RPMI8226 (cell line): ENCODE results near the gene GDPD5.

Source experiments
- DNase-seq: peaks from one replicate; pipeline ENCODE4 v3.0.0-alpha.2; 2015

The GDPD5 gene

GRCh38 chr11:75510004-75510722, 15.6 kb downstream of the GDPD5 start:
- DNase-seq = no peak

- DNase-seq = no peak
These were observed 16.6 kb downstream of the GDPD5 start for GRCh38 chr11:75509020-75509720.

DNA sequence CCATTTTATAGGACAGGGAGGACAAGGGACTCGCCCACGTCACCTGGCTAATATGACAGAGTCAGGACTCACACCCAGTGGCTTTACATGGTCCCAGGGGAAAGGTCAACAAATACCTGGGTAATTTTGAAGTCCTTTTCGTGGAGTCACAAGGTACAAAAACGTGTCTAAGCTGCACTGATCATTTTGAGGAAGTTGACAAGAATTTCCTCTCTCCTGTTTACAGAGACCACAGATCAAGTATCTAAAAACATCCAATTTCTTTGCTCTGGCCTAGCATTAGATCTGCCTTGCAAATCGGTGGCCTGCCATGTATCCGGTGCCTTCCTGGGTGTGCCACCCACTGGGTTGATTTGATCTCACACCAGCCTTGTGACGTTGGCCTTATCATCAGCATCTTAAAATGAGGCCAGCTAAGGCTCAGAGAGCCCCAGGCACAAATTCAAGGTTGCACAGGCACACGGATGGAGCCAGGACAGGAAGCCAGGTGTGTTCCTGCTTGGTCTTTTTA, 17.6 kb downstream of the GDPD5 start:
- no peak for DNase-seq

DNA sequence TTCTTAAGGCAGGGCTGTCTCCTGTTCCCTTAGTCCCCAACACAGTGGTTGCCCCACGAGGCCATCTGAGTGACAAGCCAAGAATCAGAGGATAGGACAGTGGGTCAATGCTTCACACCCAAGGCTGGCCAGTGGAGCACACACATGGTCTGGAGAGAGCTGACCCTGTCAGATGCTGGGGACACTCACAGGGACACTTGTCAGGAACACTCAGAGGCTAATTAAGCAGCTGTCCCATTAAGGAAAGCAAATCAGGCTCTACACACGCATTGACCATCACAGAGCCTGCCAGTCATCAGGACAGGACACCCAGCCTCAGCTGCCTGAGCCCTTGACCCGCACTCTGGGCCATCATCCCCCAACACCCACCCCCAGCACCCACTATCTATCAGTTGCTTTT, 18.2 kb downstream of the GDPD5 start:
- no peak for DNase-seq

GRCh38 chr11:75506827-75507226, 18.9 kb downstream of the GDPD5 start:
- no peak for DNase-seq

- DNase-seq = no peak
These were observed 19.6 kb downstream of the GDPD5 start for GRCh38 chr11:75505916-75506692.

GRCh38 chr11:75504501-75504900, 21.2 kb downstream of the GDPD5 start:
- no peak for DNase-seq

GRCh38 chr11:75503531-75504099, 22.1 kb downstream of the GDPD5 start:
- no peak for DNase-seq

- DNase-seq = no peak
These were observed 23.6 kb downstream of the GDPD5 start for GRCh38 chr11:75502138-75502537.

DNA sequence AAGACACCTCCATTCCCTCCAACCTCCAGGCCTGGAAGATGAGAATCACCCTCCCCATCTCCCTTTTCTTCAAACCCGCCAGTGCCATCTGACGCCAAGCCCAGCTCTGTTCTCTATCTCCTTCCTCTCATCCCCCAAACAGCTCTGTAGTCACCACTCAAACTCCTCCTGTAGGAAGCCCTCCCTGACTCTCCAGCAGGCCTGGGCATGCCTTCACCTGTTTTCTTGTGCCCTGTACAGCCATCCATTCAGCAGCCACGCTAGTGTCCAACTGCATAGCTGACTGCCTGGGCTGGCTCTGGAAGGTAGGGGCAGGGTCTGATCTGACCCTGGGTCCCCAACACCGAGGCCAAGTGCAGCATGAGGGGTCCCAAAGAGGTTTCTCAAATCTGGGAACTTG, 25.0 kb downstream of the GDPD5 start:
- no peak for DNase-seq

DNA sequence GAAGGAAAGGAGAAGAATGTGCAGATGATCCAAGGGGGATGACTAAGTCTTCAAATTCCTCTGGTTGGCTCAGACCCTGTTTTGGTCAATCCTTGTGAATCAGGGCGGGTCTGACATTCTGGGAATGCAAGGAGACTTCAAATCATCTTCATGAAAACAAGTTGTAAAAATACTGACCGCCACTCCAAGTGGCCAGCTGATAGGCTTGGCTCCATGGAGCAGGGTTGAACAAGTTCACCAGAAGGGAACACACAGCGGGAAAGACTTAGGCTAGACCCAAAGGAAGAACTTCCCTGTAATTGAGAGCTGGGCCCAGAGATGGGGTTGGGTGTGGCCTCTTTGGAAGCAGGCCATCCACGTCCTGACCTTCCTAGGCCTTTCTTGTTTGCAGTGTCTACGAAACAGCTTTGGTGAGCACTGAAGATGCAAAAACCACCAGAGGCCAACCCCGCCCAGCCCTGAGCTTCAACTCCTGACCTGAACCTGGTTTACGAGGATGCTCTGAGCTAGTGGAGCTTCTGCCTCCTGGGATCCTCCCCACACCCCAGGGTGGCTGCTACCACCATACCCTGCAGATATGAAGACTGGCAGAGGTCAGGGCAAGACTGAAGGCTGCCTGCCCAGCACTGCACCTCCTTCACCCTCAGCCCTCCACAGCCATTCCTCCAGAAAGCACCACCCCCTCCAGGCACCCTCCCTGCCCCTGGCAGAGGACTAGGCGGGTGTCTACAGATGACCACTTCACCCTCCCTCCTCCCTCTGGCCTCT, 26.1 kb downstream of the GDPD5 start:
- DNase-seq = no peak

GRCh38 chr11:75498556-75499255, 27.0 kb downstream of the GDPD5 start:
- DNase-seq = no peak

GRCh38 chr11:75497788-75498409, 27.8 kb downstream of the GDPD5 start:
- no peak for DNase-seq

DNA sequence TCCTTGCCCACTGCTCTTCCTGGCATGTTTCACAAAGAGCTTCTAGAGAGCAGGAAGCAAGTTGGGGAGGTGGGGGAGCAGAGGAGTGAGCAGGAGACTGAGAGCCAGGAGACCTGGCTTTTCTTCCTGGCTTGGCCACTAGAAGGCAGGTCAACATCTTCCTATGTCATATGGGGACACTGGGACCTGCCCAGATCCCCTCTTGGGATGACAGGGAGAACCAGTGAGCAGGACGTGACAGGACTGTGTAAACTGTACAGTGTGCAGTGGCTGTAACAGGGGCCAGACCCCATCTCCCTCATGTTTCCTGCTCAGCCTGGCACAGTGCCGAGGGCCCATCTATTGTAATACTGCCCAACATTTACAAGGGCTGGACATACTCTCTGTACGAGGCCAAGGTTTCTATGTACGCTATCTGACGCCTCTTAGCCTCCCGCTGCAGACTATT, 29.4 kb downstream of the GDPD5 start:
- no peak for DNase-seq

GRCh38 chr11:75495749-75496304, 29.9 kb downstream of the GDPD5 start:
- no peak for DNase-seq

DNA sequence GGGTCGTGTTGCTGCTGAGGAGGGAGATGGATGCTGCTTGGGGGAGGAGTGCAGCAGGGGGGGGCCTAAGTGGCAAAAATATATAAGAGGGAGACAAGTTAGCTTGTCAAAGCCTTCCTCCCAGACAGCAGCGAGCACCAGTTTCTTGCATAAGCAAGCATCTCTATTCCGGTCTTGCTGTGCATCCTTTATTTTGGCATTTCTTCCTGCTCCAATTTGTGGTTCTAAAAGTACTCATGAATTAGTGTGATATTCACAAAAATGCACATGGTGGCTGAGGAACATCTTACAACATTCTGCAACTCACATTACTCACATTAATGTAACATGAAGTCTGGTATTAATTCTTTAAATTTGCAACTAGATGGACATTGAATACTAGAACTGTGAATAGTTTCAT, 32.1 kb downstream of the GDPD5 start:
- DNase-seq = no peak

- peak; percentile 31 for DNase-seq
These were observed 33.4 kb downstream of the GDPD5 start for GRCh38 chr11:75492181-75492820.

- no peak for DNase-seq
These were observed 34.3 kb downstream of the GDPD5 start for GRCh38 chr11:75491465-75491864.

DNA sequence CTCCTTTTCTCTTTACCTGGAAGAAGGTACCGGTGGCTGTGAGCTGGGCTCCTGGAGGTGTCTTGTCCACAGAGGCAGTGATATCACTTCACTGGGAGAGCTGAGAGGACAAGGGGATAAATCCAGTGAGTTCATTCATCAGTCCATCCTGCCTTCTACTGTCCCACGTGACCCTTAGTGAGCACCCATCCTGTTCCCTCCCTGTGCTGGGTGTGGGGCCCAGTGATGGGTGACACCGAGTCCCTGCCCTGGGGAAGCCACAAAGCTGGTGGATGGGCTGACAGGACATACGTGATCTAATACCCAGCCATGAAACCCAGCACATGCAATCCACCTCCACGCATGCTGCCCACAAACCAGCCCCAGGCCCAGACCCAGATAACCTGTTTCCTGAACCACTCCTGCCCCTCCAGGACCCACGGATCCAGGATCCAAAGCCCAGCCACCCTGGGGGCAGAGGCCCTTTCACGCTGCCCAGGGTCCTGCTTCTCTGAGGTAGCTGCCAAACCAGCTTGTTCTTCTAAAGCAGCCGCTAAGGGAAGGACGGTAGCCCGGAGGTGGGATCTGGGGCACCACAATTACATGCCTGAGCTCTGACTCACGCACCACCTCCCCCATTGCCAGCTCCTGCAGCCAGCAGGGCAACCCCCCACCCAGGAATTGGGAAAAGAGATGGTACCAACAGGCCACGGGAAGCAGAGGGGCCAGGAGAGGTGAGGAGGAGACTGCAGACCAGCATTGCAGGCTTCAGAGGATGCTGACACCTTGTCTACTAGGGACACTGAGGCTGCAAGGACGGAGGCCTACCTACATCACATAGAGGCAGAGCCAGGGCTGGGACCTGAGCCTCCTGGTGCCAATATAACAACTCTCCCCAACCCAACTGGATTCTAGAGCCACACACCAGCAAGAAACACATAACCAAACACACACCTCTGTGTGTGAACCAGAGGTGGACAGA, 35.2 kb downstream of the GDPD5 start:
- DNase-seq = no peak
